Measurements from ENCODE around the gene ARPC5.

ARPC5 gene

DNA sequence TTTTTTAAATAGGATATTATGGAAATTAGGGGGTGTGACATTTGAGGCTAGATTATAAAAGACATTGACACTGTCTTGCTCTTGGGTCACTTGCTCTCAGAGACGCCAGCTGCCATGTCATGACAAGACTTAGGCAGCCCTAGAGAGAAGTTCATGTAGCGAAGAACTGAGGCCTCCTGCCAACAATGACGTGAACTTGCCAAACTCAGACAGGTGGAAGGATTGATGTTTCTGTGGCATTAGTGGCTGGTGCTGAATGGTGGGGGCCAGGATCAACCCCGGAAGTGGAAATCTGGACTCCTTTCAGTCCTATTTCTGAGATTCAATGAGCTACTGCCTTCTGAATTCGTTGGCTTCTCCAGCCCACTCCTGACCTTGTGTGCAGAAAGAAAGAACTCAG lies 60.0 kb downstream of the ARPC5 start:
- no peak overlapping the region for H2BK12ac ChIP-seq (ENCODE audit: low read length)
- H2BK15ac ChIP-seq (ENCODE audit: low read length) = no peak overlapping the region
- no peak overlapping the region for H2AFZ ChIP-seq (ENCODE audit: low read length)
- no peak overlapping the region for H3K18ac ChIP-seq (ENCODE audit: low read length)
- H3K27me3 ChIP-seq (ENCODE audit: control insufficient read depth in 3 of 3, insufficient read depth in 3 of 3, low read depth in 1 of 3, low read length in 3 of 3) = peaks cover 0 to 5% (median 0%) of the 10 kb centered on the region in 3 experiments
- H4K8ac ChIP-seq (ENCODE audit: low read depth, low read length) = no peak overlapping the region
- no peaks in the 10 kb centered on the region for H3K4me1 ChIP-seq (ENCODE audit: control insufficient read depth in 2 of 2, insufficient read depth in 1 of 2, low read depth in 1 of 2, low read length in 2 of 2)
- no peak overlapping the region for H3K14ac ChIP-seq (ENCODE audit: low read length)
- no peak for DNase-seq (ENCODE audit: low spot score)
- no peak overlapping the region for H3K23ac ChIP-seq (ENCODE audit: low read depth, low read length, poor library complexity)
- no peak overlapping the region for H3K4me2 ChIP-seq (ENCODE audit: insufficient read depth, low read length, poor library complexity, severe bottlenecking)
- no peak overlapping the region for H3K9ac ChIP-seq (ENCODE audit: low read depth, low read length, poor library complexity)
- H3K4me3 ChIP-seq (ENCODE audit: low read length in 2 of 2) = no peak overlapping the region
- H2BK5ac ChIP-seq (ENCODE audit: low read length) = no peak overlapping the region
- H3K36me3 ChIP-seq (replicated peaks in 1 of 2; ENCODE audit: control insufficient read depth in 2 of 2, insufficient read depth in 2 of 2, low read length in 2 of 2) = no peaks in the 10 kb centered on the region
- no CpG with 5 or more reads among the region's 5 CpGs for WGBS, 2 donors (ENCODE audit: extremely low coverage in 2 of 2, insufficient read length in 2 of 2, insufficient replicate concordance in 1 of 2)
- no peak overlapping the region for H2BK120ac ChIP-seq (ENCODE audit: low read depth, low read length)
- H2AK5ac ChIP-seq (ENCODE audit: low read depth, low read length) = no peak overlapping the region
- H3K79me1 ChIP-seq (ENCODE audit: low read depth, low read length) = no peaks in the 10 kb centered on the region
- H3K27ac ChIP-seq (replicated peaks; ENCODE audit: low read length) = no peak overlapping the region
- no peak overlapping the region for H4K91ac ChIP-seq (ENCODE audit: low read depth, low read length, poor library complexity)
- H3K9me3 ChIP-seq (replicated peaks in 1 of 2; ENCODE audit: control insufficient read depth in 2 of 2, insufficient read depth in 1 of 2, low read depth in 1 of 2, low read length in 2 of 2) = no peaks in the 10 kb centered on the region
- no peak overlapping the region for H3K4ac ChIP-seq (ENCODE audit: low read length)

DNA sequence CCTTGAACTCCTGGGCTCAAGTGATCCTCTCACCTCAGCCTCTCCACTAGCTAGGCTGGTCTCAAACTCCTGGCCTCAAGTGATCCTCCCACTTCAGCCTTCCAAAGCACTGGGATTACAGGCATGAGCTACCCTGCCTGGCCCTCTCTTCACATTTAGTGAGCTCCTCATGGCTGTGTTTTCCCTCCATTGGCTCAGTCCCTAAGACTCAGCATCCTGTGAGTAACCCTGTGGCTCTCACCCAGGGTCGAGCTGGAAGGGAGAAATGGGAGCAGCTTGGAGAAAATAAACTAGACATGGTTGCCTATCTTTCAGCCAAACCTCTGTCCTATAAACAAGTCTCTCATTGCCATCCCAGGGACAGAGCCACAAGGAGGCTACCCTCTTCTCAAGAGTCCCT lies 62.9 kb downstream of the ARPC5 start:
- Histone ChIP-seq H3K9me3 (replicated peaks in 1 of 2; ENCODE audit: control insufficient read depth in 2 of 2, insufficient read depth in 1 of 2, low read depth in 1 of 2, low read length in 2 of 2) (no peaks in the 10 kb centered on the region), H2AFZ (ENCODE audit: low read length) (no peak overlapping the region), H2AK5ac (ENCODE audit: low read depth, low read length) (no peak overlapping the region), H4K91ac (ENCODE audit: low read depth, low read length, poor library complexity) (no peak overlapping the region), H3K14ac (ENCODE audit: low read length) (no peak overlapping the region), H3K23ac (ENCODE audit: low read depth, low read length, poor library complexity) (no peak overlapping the region), H3K27ac (replicated peaks; ENCODE audit: low read length) (no peak overlapping the region), H2BK120ac (ENCODE audit: low read depth, low read length) (no peak overlapping the region), H4K8ac (ENCODE audit: low read depth, low read length) (no peak overlapping the region), H3K4me2 (ENCODE audit: insufficient read depth, low read length, poor library complexity, severe bottlenecking) (no peak overlapping the region), H3K27me3 (ENCODE audit: control insufficient read depth in 3 of 3, insufficient read depth in 3 of 3, low read depth in 1 of 3, low read length in 3 of 3) (peaks cover 0 to 5% (median 0%) of the 10 kb centered on the region in 3 experiments), H3K79me1 (ENCODE audit: low read depth, low read length) (no peaks in the 10 kb centered on the region), H2BK15ac (ENCODE audit: low read length) (no peak overlapping the region), H3K4me3 (ENCODE audit: low read length in 2 of 2) (no peak overlapping the region), H3K4me1 (ENCODE audit: control insufficient read depth in 2 of 2, insufficient read depth in 1 of 2, low read depth in 1 of 2, low read length in 2 of 2) (peaks cover 0 to 1% of the 10 kb centered on the region in 2 donors), H3K4ac (ENCODE audit: low read length) (no peak overlapping the region), H2BK5ac (ENCODE audit: low read length) (no peak overlapping the region), H3K18ac (ENCODE audit: low read length) (no peak overlapping the region), H3K9ac (ENCODE audit: low read depth, low read length, poor library complexity) (no peak overlapping the region), H2BK12ac (ENCODE audit: low read length) (no peak overlapping the region), H3K36me3 (replicated peaks in 1 of 2; ENCODE audit: control insufficient read depth in 2 of 2, insufficient read depth in 2 of 2, low read length in 2 of 2) (no peaks in the 10 kb centered on the region)
- no peak for DNase-seq (ENCODE audit: low spot score)
- no CpG with 5 or more reads among the region's 1 CpG for WGBS, 2 donors (ENCODE audit: extremely low coverage in 2 of 2, insufficient read length in 2 of 2, insufficient replicate concordance in 1 of 2)

DNA sequence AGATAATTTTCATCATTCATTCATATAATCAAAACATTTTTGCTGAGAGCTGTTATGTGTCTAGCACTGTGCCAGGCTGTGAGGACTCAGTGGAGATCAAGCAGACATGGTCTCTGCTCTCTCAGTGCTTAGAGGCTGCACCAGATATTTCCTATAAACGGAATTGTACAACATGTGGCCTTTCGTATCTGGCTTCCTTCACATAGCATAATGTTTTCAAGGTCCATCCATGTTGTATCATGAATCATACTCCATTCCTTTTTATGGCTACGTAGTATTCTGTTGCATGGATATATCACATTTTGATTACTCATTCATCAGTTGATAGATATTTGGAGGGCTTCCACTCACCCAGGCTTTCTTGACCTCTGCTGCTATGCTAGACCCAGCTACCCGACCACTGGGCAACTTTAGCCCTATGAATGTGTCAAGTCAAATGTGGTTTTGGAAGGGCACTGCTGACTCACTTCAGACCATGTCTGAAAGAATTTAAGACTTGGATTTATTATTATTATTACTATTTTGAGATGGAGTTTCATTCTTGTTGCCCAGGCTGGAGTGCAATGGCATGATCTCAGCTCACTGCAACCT lies 63.8 kb downstream of the ARPC5 start:
- Histone ChIP-seq H3K36me3 (replicated peaks in 1 of 2; ENCODE audit: control insufficient read depth in 2 of 2, insufficient read depth in 2 of 2, low read length in 2 of 2) (no peaks in the 10 kb centered on the region), H2BK5ac (ENCODE audit: low read length) (no peak overlapping the region), H3K4me3 (ENCODE audit: low read length in 2 of 2) (no peak overlapping the region), H3K23ac (ENCODE audit: low read depth, low read length, poor library complexity) (no peak overlapping the region), H3K27ac (replicated peaks; ENCODE audit: low read length) (no peak overlapping the region), H3K4ac (ENCODE audit: low read length) (no peak overlapping the region), H4K91ac (ENCODE audit: low read depth, low read length, poor library complexity) (no peak overlapping the region), H2AK5ac (ENCODE audit: low read depth, low read length) (no peak overlapping the region), H2BK120ac (ENCODE audit: low read depth, low read length) (no peak overlapping the region), H2BK12ac (ENCODE audit: low read length) (no peak overlapping the region), H2AFZ (ENCODE audit: low read length) (no peak overlapping the region), H3K79me1 (ENCODE audit: low read depth, low read length) (no peaks in the 10 kb centered on the region), H3K9ac (ENCODE audit: low read depth, low read length, poor library complexity) (no peak overlapping the region), H2BK15ac (ENCODE audit: low read length) (no peak overlapping the region), H3K27me3 (ENCODE audit: control insufficient read depth in 3 of 3, insufficient read depth in 3 of 3, low read depth in 1 of 3, low read length in 3 of 3) (peaks cover 0 to 5% (median 0%) of the 10 kb centered on the region in 3 experiments), H3K4me2 (ENCODE audit: insufficient read depth, low read length, poor library complexity, severe bottlenecking) (no peak overlapping the region), H3K9me3 (replicated peaks in 1 of 2; ENCODE audit: control insufficient read depth in 2 of 2, insufficient read depth in 1 of 2, low read depth in 1 of 2, low read length in 2 of 2) (no peaks in the 10 kb centered on the region), H3K18ac (ENCODE audit: low read length) (no peak overlapping the region), H4K8ac (ENCODE audit: low read depth, low read length) (no peak overlapping the region), H3K4me1 (ENCODE audit: control insufficient read depth in 2 of 2, insufficient read depth in 1 of 2, low read depth in 1 of 2, low read length in 2 of 2) (peaks cover 0 to 1% of the 10 kb centered on the region in 2 donors), H3K14ac (ENCODE audit: low read length) (no peak overlapping the region)
- WGBS, 2 donors (ENCODE audit: extremely low coverage in 2 of 2, insufficient read length in 2 of 2, insufficient replicate concordance in 1 of 2) = no CpG with 5 or more reads among the region's 4 CpGs
- no peak for DNase-seq (ENCODE audit: low spot score)
